Endodermal cell (in vitro differentiated cells): ENCODE measurements around the gene PCDHGA8. TPM values are rescaled to one million over a fixed set of nuclear protein-coding genes. Genes with fewer than 3 reads are reported as not detected.

Source experiments
- DNase-seq: peaks from one replicate; pipeline ENCODE4 v3.0.0-alpha.2; 2017
- H3K27ac ChIP-seq: 2 replicates; pipeline ENCODE4 v1.5.1; 2013; ENCODE audit warnings: mild to moderate bottlenecking, low read depth, low read length, moderate library complexity
- H3K27me3 ChIP-seq: 2 replicates; pipeline ENCODE4 v1.6.1; 2013; ENCODE audit warnings: mild to moderate bottlenecking, low read length, moderate library complexity; ENCODE audit not compliant: insufficient read depth, control insufficient read depth, poor library complexity, severe bottlenecking
- H3K36me3 ChIP-seq: 2 replicates; pipeline ENCODE4 v1.7.0; 2013; ENCODE audit warnings: mild to moderate bottlenecking, low read length, moderate library complexity; ENCODE audit not compliant: control insufficient read depth, insufficient read depth
- H3K4me1 ChIP-seq: one replicate; pipeline ENCODE4 v1.7.0; 2013; ENCODE audit warnings: low read length; ENCODE audit not compliant: control insufficient read depth, insufficient read depth
- H3K4me3 ChIP-seq: 2 replicates; pipeline ENCODE4 v1.5.1; 2013; ENCODE audit warnings: mild to moderate bottlenecking, low read length, moderate library complexity
- H3K9ac ChIP-seq: 2 replicates; pipeline ENCODE4 v1.6.1; 2013; ENCODE audit warnings: mild to moderate bottlenecking, low read length, moderate library complexity; ENCODE audit not compliant: poor library complexity, severe bottlenecking; ENCODE audit errors: extremely low read depth
- H3K9me3 ChIP-seq: 2 replicates; pipeline ENCODE4 v1.6.1; 2013; ENCODE audit warnings: mild to moderate bottlenecking, low read length, moderate library complexity; ENCODE audit not compliant: control insufficient read depth
- H3K27ac Mint-ChIP-seq: 2 replicates; pipeline ENCODE4 v1.8.0; 2020; ENCODE audit warnings: mixed read lengths
- H3K27me3 Mint-ChIP-seq: 2 replicates; pipeline ENCODE4 v1.8.0; 2021; ENCODE audit warnings: mild to moderate bottlenecking, mixed read lengths; ENCODE audit not compliant: insufficient read depth
- H3K36me3 Mint-ChIP-seq: 2 replicates; pipeline ENCODE4 v1.8.0; 2020; ENCODE audit warnings: low read depth, mixed read lengths
- H3K4me1 Mint-ChIP-seq: 2 replicates; pipeline ENCODE4 v1.8.0; 2020; ENCODE audit warnings: mixed read lengths
- H3K4me3 Mint-ChIP-seq: 2 replicates; pipeline ENCODE4 v1.8.0; 2020; ENCODE audit warnings: mild to moderate bottlenecking, moderate library complexity, mixed read lengths
- H3K9me3 Mint-ChIP-seq: 2 replicates; pipeline ENCODE4 v1.8.0; 2020; ENCODE audit warnings: mild to moderate bottlenecking, mixed read lengths
- CTCF ChIP-seq: fragments of 200-600 bp; sonication (generic); conservative IDR thresholded peaks from 2 replicates; pipeline ENCODE4 v1.5.0; 2021; ENCODE audit warnings: antibody characterized with exemption, mild to moderate bottlenecking
- WGBS, 2 experiments: methylation state at CpG; one replicate each; pipeline versions ENCODE4 v1.1.5 to v1.1.7; 2013; ENCODE audit warnings: missing lambda C conversion rate in 2 of 2, mixed read lengths in 1 of 2; ENCODE audit not compliant: insufficient coverage in 1 of 2, insufficient read length in 1 of 2; 5-methylcytosine and 5-hydroxymethylcytosine counted together
- total RNA-seq, 2 donors: library from RNA; stranded (reverse); fragmentation: NEBNext Ultra II Directional in 1 of 2; extraction: Animal tissue kit (Norgen Biotek cat#: 25700) in 1 of 2; gene quantifications; 2 replicates in 1 of 2; 3 replicates in 1 of 2; pipeline ENCODE4 v1.2.1, GENCODE V29; 2021

PCDHGA8 gene
- total RNA-seq, 2 donors from 2014 or later = 1.1 to 3.0 TPM

- H3K36me3 ChIP-seq = no peaks in the 10 kb centered on the region
- no peak overlapping the region for H3K4me3 ChIP-seq
- no peak for DNase-seq
- H3K36me3 Mint-ChIP-seq = peaks cover 48% of the 10 kb centered on the region
- H3K9me3 ChIP-seq = peaks cover 60% of the 10 kb centered on the region
- H3K9me3 Mint-ChIP-seq = peaks cover 57% of the 10 kb centered on the region
- H3K27ac Mint-ChIP-seq = no peak overlapping the region
- no peak overlapping the region for H3K9ac ChIP-seq
- WGBS, 2 experiments = 97 to 98% methylated on average over 62 to 74 of the region's 74 CpGs
- peaks cover 39% of the 10 kb centered on the region for H3K27me3 Mint-ChIP-seq
- no peak overlapping the region for H3K27ac ChIP-seq
- H3K4me3 Mint-ChIP-seq = no peak overlapping the region
- no peaks in the 10 kb centered on the region for H3K27me3 ChIP-seq
- no peaks in the 10 kb centered on the region for H3K4me1 ChIP-seq
- H3K4me1 Mint-ChIP-seq = no peaks in the 10 kb centered on the region
- TF ChIP-seq CTCF = no peak
Measured at GRCh38 chr5:141419074-141419880, 26.8 kb downstream of the PCDHGA8 start.

- Mint-ChIP-seq H3K4me3 (peak within 1 kb of the TSS; percentile 83), H3K36me3 (peaks cover 49% of the 10 kb centered on the region), H3K4me1 (no peaks in the 10 kb centered on the region), H3K9me3 (peaks cover 52% of the 10 kb centered on the region), H3K27me3 (peaks cover 37% of the 10 kb centered on the region), H3K27ac (peak within 1 kb of the TSS; percentile 86)
- 79 to 96% methylated on average over 41 to 42 of the region's 42 CpGs for WGBS, 2 experiments
- Histone ChIP-seq H3K4me1 (no peaks in the 10 kb centered on the region), H3K27me3 (no peaks in the 10 kb centered on the region), H3K27ac (no peak within 1 kb of the TSS), H3K36me3 (no peaks in the 10 kb centered on the region), H3K9ac (peak within 1 kb of the TSS; percentile 25), H3K4me3 (peak within 1 kb of the TSS; percentile 75), H3K9me3 (peaks cover 68% of the 10 kb centered on the region)
- DNase-seq = peak; percentile 92
- TF ChIP-seq CTCF = peak; percentile 91
Measured at GRCh38 chr5:141420855-141421488, 28.5 kb downstream of the PCDHGA8 start, which contains the start of gene PCDHGA11. TSS of gene PCDHGA11 (plus strand) at chr5:141421051. CDS start at chr5:141421228, 177 bp downstream.

GRCh38 chr5:141421489-141421855 is 29.0 kb downstream of the PCDHGA8 start:
- H3K4me3 ChIP-seq = peak overlapping the region; percentile 75
- Mint-ChIP-seq H3K9me3 (peaks cover 55% of the 10 kb centered on the region), H3K4me1 (no peaks in the 10 kb centered on the region), H3K4me3 (peak overlapping the region; percentile 83), H3K27ac (no peak overlapping the region), H3K36me3 (peaks cover 54% of the 10 kb centered on the region), H3K27me3 (peaks cover 37% of the 10 kb centered on the region)
- H3K36me3 ChIP-seq = no peaks in the 10 kb centered on the region
- WGBS, 2 experiments = 91 to 94% methylated on average over 13 of the region's 13 CpGs
- H3K9ac ChIP-seq = no peak overlapping the region
- H3K9me3 ChIP-seq = peaks cover 73% of the 10 kb centered on the region
- no peak for TF ChIP-seq CTCF
- no peak for DNase-seq
- H3K4me1 ChIP-seq = no peaks in the 10 kb centered on the region
- no peaks in the 10 kb centered on the region for H3K27me3 ChIP-seq
- H3K27ac ChIP-seq = no peak overlapping the region
